NOMO-1 treated with dmso at 0.1 percent for 144 hours (cell line): ENCODE data around the gene ANKZF1.
A peak's percentile ranks its signal among the peaks of the same experiment; 100 is the strongest.
"Not testable (repeated sequence)": the region's sequence is repeated elsewhere in the genome, so short reads cannot be mapped to it uniquely, and the experiment has no call there.

Source experiments
- DNase-seq: peaks from one replicate; lab custom pipeline; 2025; ENCODE audit not compliant: unreplicated experiment; lab: John Stamatoyannopoulos, UW

Gene ANKZF1

GRCh38 chr2:219229305-219230058, at the start of gene ANKZF1, which contains the start of gene ATG9A:
Gene ANKZF1 (plus strand): TSS chr2:219229806. CDS start chr2:219230258, 452 bp downstream.
Gene ATG9A (minus strand): TSS chr2:219229636. CDS start chr2:219228024, 1,612 bp downstream.
- DNase-seq, result peak; percentile 99

- DNase-seq, result no peak
Observed at GRCh38 chr2:219180961-219181360, 48.6 kb upstream of the ANKZF1 start.

- DNase-seq, result no peak
Observed at GRCh38 chr2:219181531-219181930, 48.1 kb upstream of the ANKZF1 start.

- DNase-seq, result no peak
Observed at GRCh38 chr2:219182331-219183150, 47.1 kb upstream of the ANKZF1 start.

- no peak for DNase-seq
Observed at GRCh38 chr2:219183151-219183772, 46.3 kb upstream of the ANKZF1 start.

GRCh38 chr2:219184121-219184520, 45.5 kb upstream of the ANKZF1 start:
- no peak for DNase-seq

GRCh38 chr2:219186754-219187456, 42.7 kb upstream of the ANKZF1 start:
- DNase-seq, result no peak

GRCh38 chr2:219197388-219197787, 32.2 kb upstream of the ANKZF1 start:
- no peak for DNase-seq

- DNase-seq, result no peak
Observed at GRCh38 chr2:219198974-219199373, 30.6 kb upstream of the ANKZF1 start.

GRCh38 chr2:219199470-219200211, 30.0 kb upstream of the ANKZF1 start:
- no peak for DNase-seq

- DNase-seq, result not testable (repeated sequence)
Observed at GRCh38 chr2:219200502-219201326, 28.9 kb upstream of the ANKZF1 start.

GRCh38 chr2:219201331-219201730, 28.3 kb upstream of the ANKZF1 start:
- DNase-seq, result not testable (repeated sequence)

GRCh38 chr2:219204425-219205164, 25.0 kb upstream of the ANKZF1 start:
- DNase-seq, result no peak

- DNase-seq, result no peak
Observed at GRCh38 chr2:219205165-219205538, 24.5 kb upstream of the ANKZF1 start.

- no peak for DNase-seq
Observed at GRCh38 chr2:219205981-219206327, 23.7 kb upstream of the ANKZF1 start.

GRCh38 chr2:219206328-219207133, 23.1 kb upstream of the ANKZF1 start, which contains the start of gene ZFAND2B:
Gene ZFAND2B (plus strand): TSS chr2:219206782. CDS start chr2:219206988, 206 bp downstream.
- peak; percentile 91 for DNase-seq

- no peak for DNase-seq
Observed at GRCh38 chr2:219207134-219207883, 22.3 kb upstream of the ANKZF1 start.
